ENCODE results near the gene ZFC3H1. TPM values are rescaled to one million over a fixed set of nuclear protein-coding genes. Genes with fewer than 3 reads are reported as not detected.

Gene ZFC3H1
- total RNA-seq, 1 donor from 2014 or later = 121 TPM

DNA sequence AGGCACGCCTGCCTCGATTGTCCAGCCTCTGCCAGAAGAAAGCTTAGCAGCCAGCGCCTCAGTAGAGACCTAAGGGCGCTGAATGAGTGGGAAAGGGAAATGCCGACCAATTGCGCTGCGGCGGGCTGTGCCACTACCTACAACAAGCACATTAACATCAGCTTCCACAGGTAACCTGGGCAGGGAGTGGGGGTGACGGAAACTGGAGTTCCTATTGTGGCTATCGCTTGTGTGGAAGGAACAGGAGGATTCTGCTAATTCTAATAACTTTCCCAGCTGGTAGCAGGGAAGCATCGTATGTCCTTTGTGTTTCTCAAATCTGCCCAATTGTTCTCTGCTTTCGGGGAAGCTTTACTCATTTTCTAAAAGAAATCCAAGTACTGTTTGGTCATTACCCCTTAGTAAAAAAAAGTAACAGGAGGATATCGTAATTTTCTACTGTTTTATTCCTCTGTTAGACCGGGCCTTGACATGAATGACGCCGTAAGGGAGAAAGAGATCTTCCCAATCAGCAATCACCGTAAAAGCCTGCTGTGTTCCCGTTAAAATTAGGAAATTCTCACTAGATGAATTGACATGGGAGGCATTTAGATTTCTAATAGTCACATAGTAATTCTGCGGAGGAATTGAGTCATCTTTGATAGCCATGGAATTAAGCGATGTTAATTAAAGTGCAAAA lies 902 bp upstream of the ZFC3H1 start:
- Histone ChIP-seq H3K9me3 (no peaks in the 10 kb centered on the region), H3K27me3 (no peaks in the 10 kb centered on the region), H3K36me3 (peaks cover 0 to 5% of the 10 kb centered on the region in 2 donors), H3K27ac (peak overlapping the region; percentile 94), H3K4me1 (peaks cover 40% of the 10 kb centered on the region), H3K4me3 (peak overlapping the region; percentile 82 to 96)
- DNase-seq (ENCODE audit: extremely low spot score in 2 of 2) = no peak
- intact Hi-C loops (cut with DNase I) = loop anchor here (10.0 kb wide), 1 partner anchor 90 kb away; the partner anchor contains the start of gene RAB21
- TF ChIP-seq POLR2AphosphoS5 (IDR thresholded peaks at IDR 0.05; ENCODE audit: insufficient read depth in 1 of 2, low read depth in 1 of 2) (no peak), POLR2A (IDR thresholded peaks at IDR 0.05) (no peak)
- TF ChIP-seq, protein P1, sequence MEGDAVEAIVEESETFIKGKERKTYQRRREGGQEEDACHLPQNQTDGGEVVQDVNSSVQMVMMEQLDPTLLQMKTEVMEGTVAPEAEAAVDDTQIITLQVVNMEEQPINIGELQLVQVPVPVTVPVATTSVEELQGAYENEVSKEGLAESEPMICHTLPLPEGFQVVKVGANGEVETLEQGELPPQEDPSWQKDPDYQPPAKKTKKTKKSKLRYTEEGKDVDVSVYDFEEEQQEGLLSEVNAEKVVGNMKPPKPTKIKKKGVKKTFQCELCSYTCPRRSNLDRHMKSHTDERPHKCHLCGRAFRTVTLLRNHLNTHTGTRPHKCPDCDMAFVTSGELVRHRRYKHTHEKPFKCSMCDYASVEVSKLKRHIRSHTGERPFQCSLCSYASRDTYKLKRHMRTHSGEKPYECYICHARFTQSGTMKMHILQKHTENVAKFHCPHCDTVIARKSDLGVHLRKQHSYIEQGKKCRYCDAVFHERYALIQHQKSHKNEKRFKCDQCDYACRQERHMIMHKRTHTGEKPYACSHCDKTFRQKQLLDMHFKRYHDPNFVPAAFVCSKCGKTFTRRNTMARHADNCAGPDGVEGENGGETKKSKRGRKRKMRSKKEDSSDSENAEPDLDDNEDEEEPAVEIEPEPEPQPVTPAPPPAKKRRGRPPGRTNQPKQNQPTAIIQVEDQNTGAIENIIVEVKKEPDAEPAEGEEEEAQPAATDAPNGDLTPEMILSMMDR (IDR thresholded peaks at IDR 0.05) = no peak

DNA sequence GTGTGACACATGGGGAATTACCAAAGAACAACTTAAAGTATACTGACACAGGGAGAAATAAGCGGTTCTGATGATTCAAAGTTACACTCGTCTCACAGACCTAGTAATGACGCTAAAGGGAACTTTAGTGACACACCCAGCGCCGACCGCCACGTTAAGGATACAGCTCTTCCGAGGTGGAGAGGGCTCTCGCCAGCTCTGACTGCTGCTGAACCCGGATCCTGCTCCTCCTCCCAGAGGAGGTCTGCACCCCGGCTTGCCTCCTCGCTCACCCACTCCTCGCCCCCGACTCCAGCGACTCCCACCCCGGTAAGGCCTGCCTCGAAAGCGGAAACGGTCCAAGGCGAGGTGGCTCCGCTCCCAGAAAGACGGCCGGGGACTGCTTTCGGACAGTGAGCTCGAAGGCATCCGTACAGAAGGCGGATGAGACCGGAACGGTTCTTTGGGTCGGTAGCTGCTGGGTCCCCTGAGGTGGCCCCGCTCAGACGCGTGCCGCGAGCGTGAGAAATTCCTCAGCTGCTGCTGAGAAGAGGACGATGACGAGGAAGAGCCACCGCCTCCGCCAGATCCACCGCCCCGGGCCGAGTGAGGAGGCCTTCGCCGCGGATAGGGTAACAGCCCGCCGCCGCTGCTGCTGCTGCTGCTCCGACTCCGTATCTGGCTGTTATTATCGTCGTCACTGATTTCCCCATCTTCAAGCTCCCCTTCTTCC lies 643 bp downstream of the ZFC3H1 start:
- TF ChIP-seq POLR2A (IDR thresholded peaks at IDR 0.05) = no peak
- TF ChIP-seq, protein P1 (IDR thresholded peaks at IDR 0.05) = no peak
- no peak for TF ChIP-seq POLR2AphosphoS5 (IDR thresholded peaks at IDR 0.05; ENCODE audit: insufficient read depth in 1 of 2, low read depth in 1 of 2)
- intact Hi-C loops (cut with DNase I) = loop anchor here (10.0 kb wide), 1 partner anchor 92 kb away; the partner anchor contains the start of gene RAB21
- Histone ChIP-seq H3K4me1 (peaks cover 42% of the 10 kb centered on the region), H3K27ac (peak overlapping the region; percentile 94), H3K4me3 (peak overlapping the region; percentile 82 to 96), H3K9me3 (no peaks in the 10 kb centered on the region), H3K36me3 (peaks cover 0 to 17% of the 10 kb centered on the region in 2 donors), H3K27me3 (no peaks in the 10 kb centered on the region)
- no peak for DNase-seq (ENCODE audit: extremely low spot score in 2 of 2)

DNA sequence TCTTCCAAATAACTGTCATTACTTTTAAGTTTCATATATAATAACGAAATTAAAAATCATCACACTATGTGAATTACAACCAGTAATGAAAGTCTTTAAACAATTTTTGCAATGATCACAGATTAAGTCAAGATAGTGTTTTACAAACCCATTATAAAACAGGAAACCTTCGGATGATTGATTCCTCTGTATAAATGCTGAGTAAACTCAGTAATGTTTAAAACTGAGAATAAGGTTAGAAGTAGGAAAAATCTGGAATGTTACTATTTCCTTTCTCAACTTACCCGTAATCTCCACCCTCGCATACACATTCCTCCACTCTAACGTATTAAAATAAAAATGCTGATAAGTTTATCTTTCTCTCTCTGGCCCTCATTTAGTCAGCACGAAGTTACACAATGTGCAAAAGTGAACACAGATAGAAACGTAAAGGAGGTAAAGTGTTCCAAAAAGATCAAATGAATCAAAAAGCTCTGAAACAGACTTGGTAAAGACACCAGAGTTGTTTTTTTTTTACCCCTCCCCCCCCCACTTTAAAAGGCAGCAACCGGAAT lies 1.6 kb downstream of the ZFC3H1 start:
- Histone ChIP-seq H3K4me1 (peaks cover 42% of the 10 kb centered on the region), H3K27me3 (no peaks in the 10 kb centered on the region), H3K27ac (no peak overlapping the region), H3K9me3 (no peaks in the 10 kb centered on the region), H3K4me3 (peak overlapping the region; percentile 82 to 96), H3K36me3 (peaks cover 0 to 27% of the 10 kb centered on the region in 2 donors)
- DNase-seq (ENCODE audit: extremely low spot score in 2 of 2) = no peak
- TF ChIP-seq, protein P1 (IDR thresholded peaks at IDR 0.05) = no peak
- TF ChIP-seq POLR2AphosphoS5 (IDR thresholded peaks at IDR 0.05; ENCODE audit: insufficient read depth in 1 of 2, low read depth in 1 of 2) = no peak
- no peak for TF ChIP-seq POLR2A (IDR thresholded peaks at IDR 0.05)
- intact Hi-C loops (cut with DNase I) = loop anchor here (10.0 kb wide), 1 partner anchor 93 kb away; the partner anchor contains the start of gene RAB21

DNA sequence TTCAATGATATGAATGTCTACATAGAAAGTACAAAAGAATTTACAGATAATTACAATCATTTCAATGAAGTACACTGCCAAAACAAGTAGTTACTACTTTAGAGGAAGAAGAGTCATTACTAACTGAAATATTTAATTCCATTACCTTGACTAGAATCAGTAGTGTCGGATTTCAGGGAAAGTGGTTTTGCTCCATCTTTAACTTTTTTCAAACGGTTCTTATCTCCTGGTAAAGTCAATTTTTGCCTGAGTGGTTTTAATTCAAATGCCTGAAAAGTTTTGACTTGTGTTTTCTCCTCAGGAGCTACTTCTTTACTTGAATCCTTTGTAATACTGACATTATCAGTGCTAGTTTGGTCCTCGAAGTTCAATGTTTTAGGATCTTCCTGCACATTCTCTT lies 6.9 kb downstream of the ZFC3H1 start:
- TF ChIP-seq, protein P1 (IDR thresholded peaks at IDR 0.05) = no peak
- TF ChIP-seq POLR2AphosphoS5 (IDR thresholded peaks at IDR 0.05; ENCODE audit: insufficient read depth in 1 of 2, low read depth in 1 of 2) = no peak
- TF ChIP-seq POLR2A (IDR thresholded peaks at IDR 0.05) = no peak
- no peak for DNase-seq (ENCODE audit: extremely low spot score in 2 of 2)
- Histone ChIP-seq H3K36me3 (peaks cover 0 to 40% of the 10 kb centered on the region in 2 donors), H3K4me3 (no peak overlapping the region), H3K27ac (no peak overlapping the region), H3K9me3 (no peaks in the 10 kb centered on the region), H3K27me3 (no peaks in the 10 kb centered on the region), H3K4me1 (peaks cover 39% of the 10 kb centered on the region)
- intact Hi-C loops (cut with DNase I) = no loop called here
